Smooth muscle cell (in vitro differentiated cells): ENCODE data around the gene PITRM1. TPM values are rescaled to one million over a fixed set of nuclear protein-coding genes. Genes with fewer than 3 reads are reported as not detected.

Source experiments
- DNase-seq: peaks from one replicate; lab custom pipeline; 2025; ENCODE audit not compliant: unreplicated experiment; lab: John Stamatoyannopoulos, UW
- H2AFZ ChIP-seq: fragments of 200-600 bp; sonication (generic); 2 replicates; pipeline ENCODE4 v1.6.0; 2016; ENCODE audit warnings: antibody characterized with exemption, low read depth, mild to moderate bottlenecking
- H3F3A ChIP-seq: fragments of 200-600 bp; sonication (generic); 2 replicates; pipeline ENCODE4 v1.6.0; 2017; ENCODE audit warnings: antibody characterized with exemption, low read depth
- H3K27ac ChIP-seq: fragments of 200-600 bp; sonication (generic); 2 replicates; pipeline ENCODE4 v1.5.1; 2016; ENCODE audit warnings: low read depth, mild to moderate bottlenecking
- H3K27me3 ChIP-seq: fragments of 200-600 bp; sonication (generic); 2 replicates; pipeline ENCODE4 v1.6.1; 2016; ENCODE audit warnings: low read depth, mild to moderate bottlenecking
- H3K36me3 ChIP-seq: fragments of 200-600 bp; sonication (generic); 2 replicates; pipeline ENCODE4 v1.5.1; 2016; ENCODE audit warnings: low read depth
- H3K4me1 ChIP-seq: fragments of 200-600 bp; sonication (generic); 2 replicates; pipeline ENCODE4 v1.5.1; 2016; ENCODE audit warnings: low read depth
- H3K4me2 ChIP-seq: fragments of 200-600 bp; sonication (generic); 2 replicates; pipeline ENCODE4 v1.6.0; 2016; ENCODE audit warnings: mild to moderate bottlenecking
- H3K4me3 ChIP-seq: fragments of 200-600 bp; sonication (generic); 2 replicates; pipeline ENCODE4 v1.5.1; 2016; ENCODE audit warnings: mild to moderate bottlenecking
- H3K79me2 ChIP-seq: fragments of 200-600 bp; sonication (generic); 2 replicates; pipeline ENCODE4 v1.6.0; 2016; ENCODE audit warnings: low read depth, mild to moderate bottlenecking
- H3K9ac ChIP-seq: fragments of 200-600 bp; sonication (generic); 2 replicates; pipeline ENCODE4 v1.6.0; 2016; ENCODE audit warnings: low read depth
- H3K9me3 ChIP-seq: fragments of 200-600 bp; sonication (generic); replicated peaks from 2 replicates; pipeline ENCODE4 v1.5.1; 2016; ENCODE audit warnings: low read depth
- H4K20me1 ChIP-seq: fragments of 200-600 bp; sonication (generic); 2 replicates; pipeline ENCODE4 v1.6.0; 2016; ENCODE audit warnings: low read depth
- WGBS: methylation state at CpG from one replicate; pipeline ENCODE4 v1.1.7; 2016; ENCODE audit warnings: low lambda C conversion rate; 5-methylcytosine and 5-hydroxymethylcytosine counted together
- polyA plus RNA-seq: library from polyadenylated mRNA; unstranded; fragments of >200 nt; fragmentation: Nextera tagmentation; extraction: Ambion mirVana; gene quantifications from 2 replicates; pipeline ENCODE4 v1.2.1, GENCODE V29; 2016
- total RNA-seq: library from RNA; depleted of rRNA; stranded (reverse); fragments of >200 nt; gene quantifications from 2 replicates; pipeline ENCODE4 v1.2.3, GENCODE V29; 2014
- TF ChIP-seq, protein P1 (sequence below): fragments of 200-600 bp; sonication (generic); IDR thresholded peaks from 2 replicates; pipeline ENCODE4 v1.5.1; 2017; ENCODE audit warnings: borderline replicate concordance, mild to moderate bottlenecking, antibody characterized with exemption; ENCODE audit not compliant: insufficient read depth, poor library complexity, severe bottlenecking

Gene PITRM1
- total and polyA plus RNA-seq, 2 experiments from 2014 or later, result 49.2 to 61.3 TPM

DNA sequence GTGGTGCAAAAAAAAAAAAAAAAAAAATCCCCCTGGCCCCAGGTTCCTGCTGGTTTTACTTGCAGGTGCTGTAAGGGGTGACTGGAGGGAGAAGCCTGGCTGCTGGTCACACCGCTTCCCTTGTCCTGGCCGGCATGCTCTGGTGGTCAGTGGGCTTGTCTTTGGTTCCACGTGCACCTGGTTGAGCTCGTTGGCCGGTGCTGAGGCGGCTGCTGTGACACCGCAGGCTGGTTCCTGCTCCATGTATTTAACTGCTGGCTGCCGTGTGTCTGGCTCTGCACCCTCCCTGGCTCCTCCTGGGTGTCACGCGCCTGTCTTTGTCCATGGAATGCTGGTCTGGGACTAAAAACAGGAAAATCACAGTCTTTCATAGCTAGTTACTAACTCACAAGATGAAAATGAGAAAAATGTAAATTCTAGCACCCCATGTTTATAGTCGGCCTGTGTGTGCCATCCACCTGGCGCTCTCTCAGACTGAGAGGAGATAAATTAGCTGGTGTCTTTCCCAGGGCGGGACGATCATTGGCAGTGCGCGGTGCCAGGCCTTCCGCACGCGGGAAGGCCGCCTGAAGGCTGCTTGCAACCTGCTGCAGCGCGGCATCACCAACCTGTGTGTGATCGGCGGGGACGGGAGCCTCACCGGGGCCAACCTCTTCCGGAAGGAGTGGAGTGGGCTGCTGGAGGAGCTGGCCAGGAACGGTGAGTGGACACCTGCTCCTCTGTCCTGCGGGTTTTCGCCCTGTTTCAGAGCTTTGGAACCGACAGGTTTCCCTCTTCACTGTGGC lies 71.5 kb downstream of the PITRM1 start:
- no peak overlapping the region for H3K27ac ChIP-seq
- peaks cover 6% of the 10 kb centered on the region for H3K4me1 ChIP-seq
- H3F3A ChIP-seq, result peaks cover 23% of the 10 kb centered on the region
- peaks cover 10% of the 10 kb centered on the region for H3K36me3 ChIP-seq
- no peaks in the 10 kb centered on the region for H3K9me3 ChIP-seq
- H3K9ac ChIP-seq, result no peak overlapping the region
- TF ChIP-seq, protein P1, sequence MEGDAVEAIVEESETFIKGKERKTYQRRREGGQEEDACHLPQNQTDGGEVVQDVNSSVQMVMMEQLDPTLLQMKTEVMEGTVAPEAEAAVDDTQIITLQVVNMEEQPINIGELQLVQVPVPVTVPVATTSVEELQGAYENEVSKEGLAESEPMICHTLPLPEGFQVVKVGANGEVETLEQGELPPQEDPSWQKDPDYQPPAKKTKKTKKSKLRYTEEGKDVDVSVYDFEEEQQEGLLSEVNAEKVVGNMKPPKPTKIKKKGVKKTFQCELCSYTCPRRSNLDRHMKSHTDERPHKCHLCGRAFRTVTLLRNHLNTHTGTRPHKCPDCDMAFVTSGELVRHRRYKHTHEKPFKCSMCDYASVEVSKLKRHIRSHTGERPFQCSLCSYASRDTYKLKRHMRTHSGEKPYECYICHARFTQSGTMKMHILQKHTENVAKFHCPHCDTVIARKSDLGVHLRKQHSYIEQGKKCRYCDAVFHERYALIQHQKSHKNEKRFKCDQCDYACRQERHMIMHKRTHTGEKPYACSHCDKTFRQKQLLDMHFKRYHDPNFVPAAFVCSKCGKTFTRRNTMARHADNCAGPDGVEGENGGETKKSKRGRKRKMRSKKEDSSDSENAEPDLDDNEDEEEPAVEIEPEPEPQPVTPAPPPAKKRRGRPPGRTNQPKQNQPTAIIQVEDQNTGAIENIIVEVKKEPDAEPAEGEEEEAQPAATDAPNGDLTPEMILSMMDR, result no peak
- H3K79me2 ChIP-seq, result peaks cover 52% of the 10 kb centered on the region
- no peaks in the 10 kb centered on the region for H4K20me1 ChIP-seq
- H3K4me3 ChIP-seq, result no peak overlapping the region
- 97% methylated on average over 31 of the region's 31 CpGs for WGBS
- DNase-seq, result no peak
- no peak overlapping the region for H2AFZ ChIP-seq
- H3K4me2 ChIP-seq, result no peak overlapping the region
- no peaks in the 10 kb centered on the region for H3K27me3 ChIP-seq

- no peaks in the 10 kb centered on the region for H3K9me3 ChIP-seq
- peak overlapping the region; percentile 60 for H3K4me2 ChIP-seq
- peaks cover 25% of the 10 kb centered on the region for H3F3A ChIP-seq
- H3K27me3 ChIP-seq, result no peaks in the 10 kb centered on the region
- no peak overlapping the region for H3K4me3 ChIP-seq
- peaks cover 52% of the 10 kb centered on the region for H3K79me2 ChIP-seq
- H3K27ac ChIP-seq, result peak overlapping the region; percentile 99
- peak overlapping the region; percentile 9 for H3K9ac ChIP-seq
- TF ChIP-seq, protein P1, result no peak
- no peak overlapping the region for H2AFZ ChIP-seq
- H3K36me3 ChIP-seq, result peaks cover 10% of the 10 kb centered on the region
- WGBS, result 96% methylated on average over 19 of the region's 19 CpGs
- peaks cover 8% of the 10 kb centered on the region for H3K4me1 ChIP-seq
- no peaks in the 10 kb centered on the region for H4K20me1 ChIP-seq
- DNase-seq, result no peak
These were observed 72.3 kb downstream of the PITRM1 start for GRCh38 chr10:3100093-3100792.

GRCh38 chr10:3099291-3100092 lies 73.1 kb downstream of the PITRM1 start:
- Histone ChIP-seq H3F3A (peaks cover 31% of the 10 kb centered on the region), H2AFZ (no peak overlapping the region), H4K20me1 (no peaks in the 10 kb centered on the region), H3K9me3 (no peaks in the 10 kb centered on the region), H3K27me3 (no peaks in the 10 kb centered on the region), H3K36me3 (peaks cover 10% of the 10 kb centered on the region), H3K4me2 (peak overlapping the region; percentile 60), H3K27ac (peak overlapping the region; percentile 99), H3K79me2 (peaks cover 52% of the 10 kb centered on the region), H3K4me3 (no peak overlapping the region), H3K9ac (peak overlapping the region; percentile 9), H3K4me1 (peaks cover 15% of the 10 kb centered on the region)
- no peak for DNase-seq
- 39% methylated on average over 22 of the region's 22 CpGs for WGBS
- TF ChIP-seq, protein P1, result no peak
